SK-N-SH treated with all-trans-retinoic acid at 6 μM for 48 hours (cell line): ENCODE results near the gene ITIH4.

Experiments used
- ATAC-seq: fragments of 200-7000 bp; cut with Tn5 transposase; 3 replicates; pipeline ENCODE4 v1.9.1; 2020; ENCODE audit warnings: mild to moderate bottlenecking, moderate library complexity
- ARNTL ChIP-seq: fragments of 450-650 bp; formaldehyde crosslinking; IDR thresholded peaks from 2 replicates; pipeline ENCODE4 v1.5.0; 2020; ENCODE audit warnings: low read depth, mild to moderate bottlenecking, moderate library complexity, borderline replicate concordance
- BACH2 ChIP-seq: fragments of 250-450 bp; sonication (Bioruptor Pico); IDR thresholded peaks from 2 replicates; pipeline ENCODE4 v1.9.0; 2021; ENCODE audit warnings: mild to moderate bottlenecking, borderline replicate concordance
- CSDC2 ChIP-seq: fragments of 250-450 bp; sonication (Bioruptor Pico); IDR thresholded peaks from 2 replicates; pipeline ENCODE4 v1.5.0; 2020; ENCODE audit warnings: mild to moderate bottlenecking, moderate library complexity
- CSRNP3 ChIP-seq: fragments of 250-450 bp; sonication (Bioruptor Pico); IDR thresholded peaks from 2 replicates; pipeline ENCODE4 v1.5.1; 2021; ENCODE audit warnings: mild to moderate bottlenecking, moderate library complexity
- ESRRG ChIP-seq: fragments of 250-450 bp; sonication (Bioruptor Pico); IDR thresholded peaks from 2 replicates; pipeline ENCODE4 v1.6.1; 2021; ENCODE audit warnings: mild to moderate bottlenecking
- GLIS3 ChIP-seq: fragments of 250-450 bp; sonication (Bioruptor Pico); IDR thresholded peaks from 2 replicates; pipeline ENCODE4 v1.5.0; 2020; ENCODE audit warnings: mild to moderate bottlenecking, moderate library complexity
- ISL1 ChIP-seq: fragments of 250-450 bp; sonication (Bioruptor Pico); IDR thresholded peaks from 2 replicates; pipeline ENCODE4 v2.1.2; 2022; ENCODE audit warnings: mild to moderate bottlenecking, moderate library complexity
- OSR1 ChIP-seq: fragments of 250-450 bp; sonication (Bioruptor Pico); IDR thresholded peaks from 2 replicates; pipeline ENCODE4 v1.8.0; 2022; ENCODE audit warnings: moderate library complexity, mild to moderate bottlenecking, inconsistent platforms
- POU6F1 ChIP-seq: fragments of 250-450 bp; sonication (Bioruptor Pico); IDR thresholded peaks from 2 replicates; pipeline ENCODE4 v1.8.0; 2021; ENCODE audit warnings: low read depth, mild to moderate bottlenecking, moderate library complexity, borderline replicate concordance
- PPARA ChIP-seq: fragments of 250-450 bp; sonication (Bioruptor Pico); IDR thresholded peaks from 2 replicates; pipeline ENCODE4 v1.5.0; 2020; ENCODE audit warnings: mild to moderate bottlenecking, borderline replicate concordance
- RARB ChIP-seq: fragments of 250-450 bp; sonication (Bioruptor Pico); IDR thresholded peaks from 2 replicates; pipeline ENCODE4 v1.8.0; 2021; ENCODE audit warnings: mild to moderate bottlenecking, moderate library complexity
- SNAI2 ChIP-seq: fragments of 250-450 bp; sonication (Bioruptor Pico); IDR thresholded peaks from 2 replicates; pipeline ENCODE4 v1.5.0; 2020; ENCODE audit warnings: mild to moderate bottlenecking, moderate library complexity
- TCF4 ChIP-seq: fragments of 250-450 bp; sonication (Bioruptor Pico); IDR thresholded peaks from 2 replicates; pipeline ENCODE4 v1.8.0; 2021; ENCODE audit warnings: mild to moderate bottlenecking, moderate library complexity, borderline replicate concordance
- TOX ChIP-seq: fragments of 250-450 bp; sonication (Bioruptor Pico); IDR thresholded peaks from 2 replicates; pipeline ENCODE4 v1.8.0; 2021; ENCODE audit warnings: mild to moderate bottlenecking, moderate library complexity, borderline replicate concordance
- TSHZ2 ChIP-seq: fragments of 250-450 bp; sonication (Bioruptor Pico); IDR thresholded peaks from 2 replicates; pipeline ENCODE4 v1.5.0; 2020; ENCODE audit warnings: mild to moderate bottlenecking, moderate library complexity
- ZC3H10 ChIP-seq: fragments of 250-450 bp; sonication (Bioruptor Pico); IDR thresholded peaks from 2 replicates; pipeline ENCODE4 v1.5.1; 2021; ENCODE audit warnings: mild to moderate bottlenecking, moderate library complexity
- ZFP3 ChIP-seq: fragments of 250-450 bp; sonication (Bioruptor Pico); IDR thresholded peaks from 2 replicates; pipeline ENCODE4 v1.5.0; 2020; ENCODE audit warnings: mild to moderate bottlenecking, moderate library complexity
- ZFP30 ChIP-seq: fragments of 450-650 bp; formaldehyde crosslinking; IDR thresholded peaks from 2 replicates; pipeline ENCODE4 v1.5.0; 2022; ENCODE audit warnings: mild to moderate bottlenecking, moderate library complexity
- ZNF565 ChIP-seq: fragments of 450-650 bp; formaldehyde crosslinking; conservative IDR thresholded peaks from 2 replicates; pipeline ENCODE4 v1.5.0; 2020; ENCODE audit warnings: low read depth, mild to moderate bottlenecking, moderate library complexity
- ZNF8 ChIP-seq: fragments of 450-650 bp; formaldehyde crosslinking; IDR thresholded peaks from 2 replicates; pipeline ENCODE4 v1.5.0; 2020; ENCODE audit warnings: mild to moderate bottlenecking, moderate library complexity
- TF ChIP-seq, protein P1 (sequence below): fragments of 250-450 bp; sonication (Bioruptor Pico); IDR thresholded peaks from 2 replicates; pipeline ENCODE4 v1.5.1; 2020; ENCODE audit warnings: low read depth, mild to moderate bottlenecking, moderate library complexity
- TF ChIP-seq, protein P2 (sequence below): fragments of 250-450 bp; sonication (Bioruptor Pico); IDR thresholded peaks from 2 replicates; pipeline ENCODE4 v1.8.0; 2020; ENCODE audit warnings: mild to moderate bottlenecking, moderate library complexity, borderline replicate concordance

ITIH4 gene

GRCh38 chr3:52798978-52799476 is 31.4 kb downstream of the ITIH4 start:
- TF ChIP-seq ESRRG (CRISPR knock-in tag), result no peak
- no peak for TF ChIP-seq GLIS3 (CRISPR knock-in tag)
- TF ChIP-seq OSR1 (CRISPR knock-in tag), result no peak
- TF ChIP-seq, protein P1, sequence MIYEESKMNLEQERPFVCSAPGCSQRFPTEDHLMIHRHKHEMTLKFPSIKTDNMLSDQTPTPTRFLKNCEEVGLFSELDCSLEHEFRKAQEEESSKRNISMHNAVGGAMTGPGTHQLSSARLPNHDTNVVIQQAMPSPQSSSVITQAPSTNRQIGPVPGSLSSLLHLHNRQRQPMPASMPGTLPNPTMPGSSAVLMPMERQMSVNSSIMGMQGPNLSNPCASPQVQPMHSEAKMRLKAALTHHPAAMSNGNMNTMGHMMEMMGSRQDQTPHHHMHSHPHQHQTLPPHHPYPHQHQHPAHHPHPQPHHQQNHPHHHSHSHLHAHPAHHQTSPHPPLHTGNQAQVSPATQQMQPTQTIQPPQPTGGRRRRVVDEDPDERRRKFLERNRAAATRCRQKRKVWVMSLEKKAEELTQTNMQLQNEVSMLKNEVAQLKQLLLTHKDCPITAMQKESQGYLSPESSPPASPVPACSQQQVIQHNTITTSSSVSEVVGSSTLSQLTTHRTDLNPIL, result no peak
- no peak for TF ChIP-seq ZC3H10 (CRISPR knock-in tag)
- no peak for TF ChIP-seq TSHZ2 (CRISPR knock-in tag)
- TF ChIP-seq ZNF8, result no peak
- TF ChIP-seq ZNF565 (CRISPR knock-in tag), result no peak
- TF ChIP-seq SNAI2, result no peak
- no peak for TF ChIP-seq ZFP3 (CRISPR knock-in tag)
- no peak for TF ChIP-seq TOX (CRISPR knock-in tag)
- TF ChIP-seq BACH2 (CRISPR knock-in tag), result no peak
- TF ChIP-seq CSRNP3 (CRISPR knock-in tag), result no peak
- no peak for TF ChIP-seq ARNTL (CRISPR knock-in tag)
- no peak for TF ChIP-seq PPARA
- TF ChIP-seq ISL1 (CRISPR knock-in tag), result no peak
- no peak for TF ChIP-seq RARB (CRISPR knock-in tag)
- no peak for TF ChIP-seq POU6F1
- no peak for TF ChIP-seq TCF4 (CRISPR knock-in tag)
- TF ChIP-seq, all 23 proteins: peak for 0
- peak; percentile 57; the same call in 2 of the 3 replicates for ATAC-seq

DNA sequence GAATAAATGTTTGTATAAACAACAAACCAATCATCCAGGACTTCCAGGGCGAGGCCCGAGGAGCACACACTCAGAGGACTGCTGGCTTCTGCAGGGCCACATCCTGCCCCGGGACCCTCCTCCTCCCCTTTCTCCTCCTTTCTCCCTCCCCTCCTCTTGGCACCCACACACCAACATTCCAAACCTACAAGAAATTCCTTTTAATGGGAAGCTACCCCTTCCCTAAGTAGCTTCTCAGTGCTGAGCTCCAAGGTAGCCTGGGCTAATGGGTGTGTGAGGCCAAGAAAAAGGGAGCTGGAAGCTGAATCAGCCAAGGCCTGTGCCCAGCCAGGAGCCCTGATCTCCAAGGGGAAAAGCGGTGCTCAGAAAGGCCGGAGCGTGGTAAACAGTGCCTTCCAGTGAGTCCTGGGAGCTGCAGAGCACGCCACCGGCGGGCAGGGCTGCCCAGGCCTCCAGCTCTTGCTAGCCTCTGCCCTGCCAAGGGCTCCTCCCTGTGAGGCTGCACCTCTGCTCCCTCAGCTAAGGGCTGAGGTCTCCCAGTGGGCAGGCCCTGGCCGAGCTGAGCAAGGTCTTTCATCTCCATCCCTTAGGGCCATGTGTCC is 32.0 kb downstream of the ITIH4 start:
- peak; percentile 9; the same call in 2 of the 3 replicates for ATAC-seq
- TF ChIP-seq GLIS3 (CRISPR knock-in tag) (no peak), CSDC2 (CRISPR knock-in tag) (no peak), POU6F1 (no peak), TSHZ2 (CRISPR knock-in tag) (no peak), SNAI2 (no peak), CSRNP3 (CRISPR knock-in tag) (no peak), TOX (CRISPR knock-in tag) (no peak), ZFP30 (CRISPR knock-in tag) (no peak), PPARA (no peak), ZNF565 (CRISPR knock-in tag) (no peak), ESRRG (CRISPR knock-in tag) (no peak)
- TF ChIP-seq, protein P1, result no peak
- TF ChIP-seq, protein P2, sequence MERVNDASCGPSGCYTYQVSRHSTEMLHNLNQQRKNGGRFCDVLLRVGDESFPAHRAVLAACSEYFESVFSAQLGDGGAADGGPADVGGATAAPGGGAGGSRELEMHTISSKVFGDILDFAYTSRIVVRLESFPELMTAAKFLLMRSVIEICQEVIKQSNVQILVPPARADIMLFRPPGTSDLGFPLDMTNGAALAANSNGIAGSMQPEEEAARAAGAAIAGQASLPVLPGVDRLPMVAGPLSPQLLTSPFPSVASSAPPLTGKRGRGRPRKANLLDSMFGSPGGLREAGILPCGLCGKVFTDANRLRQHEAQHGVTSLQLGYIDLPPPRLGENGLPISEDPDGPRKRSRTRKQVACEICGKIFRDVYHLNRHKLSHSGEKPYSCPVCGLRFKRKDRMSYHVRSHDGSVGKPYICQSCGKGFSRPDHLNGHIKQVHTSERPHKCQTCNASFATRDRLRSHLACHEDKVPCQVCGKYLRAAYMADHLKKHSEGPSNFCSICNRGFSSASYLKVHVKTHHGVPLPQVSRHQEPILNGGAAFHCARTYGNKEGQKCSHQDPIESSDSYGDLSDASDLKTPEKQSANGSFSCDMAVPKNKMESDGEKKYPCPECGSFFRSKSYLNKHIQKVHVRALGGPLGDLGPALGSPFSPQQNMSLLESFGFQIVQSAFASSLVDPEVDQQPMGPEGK (CRISPR knock-in tag), result no peak
